Neural cell (in vitro differentiated cells): ENCODE results near the gene ATP6AP1.

Experiments used
- EP300 ChIP-seq: fragments of 450-650 bp; conservative IDR thresholded peaks from 2 replicates; pipeline ENCODE4 v1.6.1; 2014; ENCODE audit warnings: antibody characterized with exemption, mild to moderate bottlenecking, moderate library complexity; ENCODE audit not compliant: poor library complexity, severe bottlenecking
- EZH2 ChIP-seq: fragments of 200-600, 300-800 bp; shearing (Covaris generic), sonication (generic); IDR thresholded peaks from 2 replicates; pipeline ENCODE4 v1.6.1; 2014; ENCODE audit warnings: antibody characterized with exemption, low read length, borderline replicate concordance, mild to moderate bottlenecking; ENCODE audit not compliant: insufficient read depth, poor library complexity, severe bottlenecking
- MXI1 ChIP-seq: fragments of 450-650 bp; conservative IDR thresholded peaks from 2 replicates; pipeline ENCODE4 v1.6.1; 2014; ENCODE audit warnings: antibody characterized with exemption, mild to moderate bottlenecking; ENCODE audit not compliant: poor library complexity, severe bottlenecking
- POLR2AphosphoS5 ChIP-seq: IDR thresholded peaks from 2 replicates; pipeline ENCODE4 v1.6.1; 2012
- SMC3 ChIP-seq: fragments of 450-650 bp; conservative IDR thresholded peaks from 2 replicates; pipeline ENCODE4 v1.6.1; 2014; ENCODE audit warnings: antibody characterized with exemption, mild to moderate bottlenecking, moderate library complexity; ENCODE audit not compliant: poor library complexity
- TAF1 ChIP-seq: IDR thresholded peaks from 2 replicates; pipeline ENCODE4 v1.6.1; 2012; ENCODE audit warnings: low read depth
- TF ChIP-seq, protein P1 (sequence below): fragments of 450-650 bp; IDR thresholded peaks from 2 replicates; pipeline ENCODE4 v1.5.1; 2014; ENCODE audit warnings: antibody characterized with exemption, mild to moderate bottlenecking, moderate library complexity; ENCODE audit not compliant: poor library complexity, severe bottlenecking
- TF ChIP-seq, protein P2 (sequence below): IDR thresholded peaks from 2 replicates; pipeline ENCODE4 v1.6.1; 2012; ENCODE audit warnings: borderline replicate concordance

DNA sequence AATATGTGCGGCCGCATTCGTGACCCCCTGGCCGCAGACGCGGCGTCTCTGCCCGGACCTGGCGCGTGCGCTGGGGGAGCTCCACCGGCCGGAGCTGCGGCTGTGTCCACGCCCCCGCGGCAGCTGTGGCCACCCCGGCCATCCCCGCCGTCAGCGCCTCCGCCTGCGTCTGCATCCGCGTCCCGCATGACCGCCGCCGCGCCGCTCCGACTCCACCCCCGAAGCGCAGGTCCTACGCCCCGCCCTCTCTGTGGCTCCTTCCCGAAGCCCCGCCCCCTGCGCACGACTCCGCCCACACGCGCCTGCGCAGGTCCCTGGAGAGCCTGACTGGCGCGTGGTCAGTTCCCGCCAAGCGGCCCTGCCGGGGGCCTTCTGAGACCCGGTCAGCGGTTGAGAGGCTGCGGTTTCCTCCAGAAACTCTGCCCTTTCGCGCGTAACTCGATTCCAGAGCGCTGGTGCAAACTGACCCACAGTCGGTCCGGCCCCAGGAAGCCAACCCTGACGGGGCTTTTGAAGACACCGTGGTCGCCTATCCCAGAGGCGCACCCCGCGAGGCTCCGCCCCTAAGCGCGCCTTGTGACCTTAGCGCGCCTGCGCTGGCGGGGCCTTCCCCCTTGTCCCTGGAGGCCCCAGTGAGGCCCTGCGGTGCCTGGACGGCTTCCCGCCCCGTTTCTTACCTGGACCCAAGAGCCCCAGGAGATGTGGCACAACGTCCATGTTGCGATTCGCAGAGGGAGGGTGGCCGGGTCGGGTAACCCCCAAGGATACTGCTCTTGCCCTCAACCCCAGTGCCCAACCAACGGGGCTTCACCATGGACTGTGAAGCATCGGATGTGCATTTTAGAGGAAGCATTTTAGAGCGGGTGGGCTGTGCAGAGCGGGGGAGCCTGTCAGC is 50.5 kb downstream of the ATP6AP1 start, which contains the start of gene LAGE3:
- TF ChIP-seq TAF1, result no peak
- TF ChIP-seq, protein P1, sequence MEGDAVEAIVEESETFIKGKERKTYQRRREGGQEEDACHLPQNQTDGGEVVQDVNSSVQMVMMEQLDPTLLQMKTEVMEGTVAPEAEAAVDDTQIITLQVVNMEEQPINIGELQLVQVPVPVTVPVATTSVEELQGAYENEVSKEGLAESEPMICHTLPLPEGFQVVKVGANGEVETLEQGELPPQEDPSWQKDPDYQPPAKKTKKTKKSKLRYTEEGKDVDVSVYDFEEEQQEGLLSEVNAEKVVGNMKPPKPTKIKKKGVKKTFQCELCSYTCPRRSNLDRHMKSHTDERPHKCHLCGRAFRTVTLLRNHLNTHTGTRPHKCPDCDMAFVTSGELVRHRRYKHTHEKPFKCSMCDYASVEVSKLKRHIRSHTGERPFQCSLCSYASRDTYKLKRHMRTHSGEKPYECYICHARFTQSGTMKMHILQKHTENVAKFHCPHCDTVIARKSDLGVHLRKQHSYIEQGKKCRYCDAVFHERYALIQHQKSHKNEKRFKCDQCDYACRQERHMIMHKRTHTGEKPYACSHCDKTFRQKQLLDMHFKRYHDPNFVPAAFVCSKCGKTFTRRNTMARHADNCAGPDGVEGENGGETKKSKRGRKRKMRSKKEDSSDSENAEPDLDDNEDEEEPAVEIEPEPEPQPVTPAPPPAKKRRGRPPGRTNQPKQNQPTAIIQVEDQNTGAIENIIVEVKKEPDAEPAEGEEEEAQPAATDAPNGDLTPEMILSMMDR, result no peak
- no peak for TF ChIP-seq EP300
- peak; percentile 73 for TF ChIP-seq POLR2AphosphoS5
- no peak for TF ChIP-seq EZH2
- TF ChIP-seq, protein P2, sequence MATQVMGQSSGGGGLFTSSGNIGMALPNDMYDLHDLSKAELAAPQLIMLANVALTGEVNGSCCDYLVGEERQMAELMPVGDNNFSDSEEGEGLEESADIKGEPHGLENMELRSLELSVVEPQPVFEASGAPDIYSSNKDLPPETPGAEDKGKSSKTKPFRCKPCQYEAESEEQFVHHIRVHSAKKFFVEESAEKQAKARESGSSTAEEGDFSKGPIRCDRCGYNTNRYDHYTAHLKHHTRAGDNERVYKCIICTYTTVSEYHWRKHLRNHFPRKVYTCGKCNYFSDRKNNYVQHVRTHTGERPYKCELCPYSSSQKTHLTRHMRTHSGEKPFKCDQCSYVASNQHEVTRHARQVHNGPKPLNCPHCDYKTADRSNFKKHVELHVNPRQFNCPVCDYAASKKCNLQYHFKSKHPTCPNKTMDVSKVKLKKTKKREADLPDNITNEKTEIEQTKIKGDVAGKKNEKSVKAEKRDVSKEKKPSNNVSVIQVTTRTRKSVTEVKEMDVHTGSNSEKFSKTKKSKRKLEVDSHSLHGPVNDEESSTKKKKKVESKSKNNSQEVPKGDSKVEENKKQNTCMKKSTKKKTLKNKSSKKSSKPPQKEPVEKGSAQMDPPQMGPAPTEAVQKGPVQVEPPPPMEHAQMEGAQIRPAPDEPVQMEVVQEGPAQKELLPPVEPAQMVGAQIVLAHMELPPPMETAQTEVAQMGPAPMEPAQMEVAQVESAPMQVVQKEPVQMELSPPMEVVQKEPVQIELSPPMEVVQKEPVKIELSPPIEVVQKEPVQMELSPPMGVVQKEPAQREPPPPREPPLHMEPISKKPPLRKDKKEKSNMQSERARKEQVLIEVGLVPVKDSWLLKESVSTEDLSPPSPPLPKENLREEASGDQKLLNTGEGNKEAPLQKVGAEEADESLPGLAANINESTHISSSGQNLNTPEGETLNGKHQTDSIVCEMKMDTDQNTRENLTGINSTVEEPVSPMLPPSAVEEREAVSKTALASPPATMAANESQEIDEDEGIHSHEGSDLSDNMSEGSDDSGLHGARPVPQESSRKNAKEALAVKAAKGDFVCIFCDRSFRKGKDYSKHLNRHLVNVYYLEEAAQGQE, result no peak
- TF ChIP-seq MXI1, result peak; percentile 53
- TF ChIP-seq SMC3, result no peak
